ENCODE data around the gene EML4.

- no peak for TF ChIP-seq CTCF (IDR thresholded peaks at IDR 0.05)
- no peak for TF ChIP-seq POLR2A (IDR thresholded peaks at IDR 0.05)
- no peak for TF ChIP-seq EP300 (IDR thresholded peaks at IDR 0.05)
These were observed 75.4 kb downstream of the EML4 start for GRCh38 chr2:42244520-42244919.

All from tibial nerve (tissue), 4 donors.